ENCODE measurements around the gene PIAS1. TPM values are rescaled to one million over a fixed set of nuclear protein-coding genes. Genes with fewer than 3 reads are reported as not detected.

Gene PIAS1
- total RNA-seq, 1 experiment from 2014 or later, result 25.9 TPM

GRCh38 chr15:68103603-68104002 lies 49.5 kb downstream of the PIAS1 start:
- Histone ChIP-seq H3K27me3 (ENCODE audit: insufficient read depth, low read length) (no peaks in the 10 kb centered on the region), H2AFZ (ENCODE audit: low read depth, low read length, poor library complexity, severe bottlenecking) (no peak overlapping the region), H3K4me1 (ENCODE audit: control insufficient read depth in 1 of 2, insufficient read depth in 2 of 2, low read length in 2 of 2) (no peaks in the 10 kb centered on the region), H3K79me2 (ENCODE audit: insufficient read depth, low read length) (peaks cover 80% of the 10 kb centered on the region), H3K4me2 (ENCODE audit: low read length) (no peak overlapping the region), H3K4me3 (replicated peaks in 1 of 2; ENCODE audit: low read depth in 1 of 2, low read length in 2 of 2) (no peak overlapping the region), H3K36me3 (ENCODE audit: control insufficient read depth in 1 of 2, insufficient read depth in 2 of 2, low read length in 2 of 2) (0 out of 4 replicates have a peak, but pooled peaks cover 0 to 10% of the 10 kb centered on the region in 2 experiments), H4K20me1 (ENCODE audit: insufficient read depth) (no peaks in the 10 kb centered on the region), H3K27ac (ENCODE audit: low read depth, low read length) (no peak overlapping the region), H3K9ac (ENCODE audit: low read length) (no peak overlapping the region), H3K9me2 (ENCODE audit: insufficient read depth) (no peaks in the 10 kb centered on the region), H3K9me3 (ENCODE audit: control insufficient read depth in 1 of 2, insufficient read depth in 1 of 2, low read depth in 1 of 2, low read length in 2 of 2) (peaks cover 3% of the 10 kb centered on the region in 2 experiments; a peak in 1 of 4 replicates)
- DNase-seq (ENCODE audit: low read depth, low spot score) (no peak), ATAC-seq (no peak)
- ChIA-PET RAD21 (ENCODE audit: low non-redundant PET in 1 of 2, low total read pairs in 2 of 2, uncharacterized antibody in 2 of 2, unreplicated experiment in 2 of 2) (no interaction called here), POLR2A (no interaction called here), CTCF (no interaction called here)
- BruUV-seq (replicated peaks), result no TSS peak
- intact Hi-C loops (cut with micrococcal nuclease), result no loop called here
- TF ChIP-seq EZH2 (IDR thresholded peaks at IDR 0.05) (no peak), ZNF274 (IDR thresholded peaks at IDR 0.05; ENCODE audit: low read depth, low read length) (no peak), CEBPB (IDR thresholded peaks at IDR 0.05; ENCODE audit: low read depth) (no peak), TCF7L2 (IDR thresholded peaks at IDR 0.05; ENCODE audit: borderline replicate concordance, extremely low read depth, insufficient read depth, insufficient read length) (no peak), POLR2A (IDR thresholded peaks at IDR 0.05; ENCODE audit: borderline replicate concordance, extremely low read depth, insufficient read depth, insufficient read length) (no peak), SIN3A (IDR thresholded peaks at IDR 0.05; ENCODE audit: low read depth) (no peak), FOSL1 (IDR thresholded peaks at IDR 0.05; ENCODE audit: low read depth) (no peak), MAX (IDR thresholded peaks at IDR 0.05) (no peak), RAD21 (IDR thresholded peaks at IDR 0.05; ENCODE audit: low read depth) (no peak), SRF (IDR thresholded peaks at IDR 0.05; ENCODE audit: low read depth) (no peak), EGR1 (IDR thresholded peaks at IDR 0.05; ENCODE audit: low read depth) (no peak), EZH2phosphoT487 (IDR thresholded peaks at IDR 0.05; ENCODE audit: borderline replicate concordance) (no peak), ELF1 (IDR thresholded peaks at IDR 0.05; ENCODE audit: borderline replicate concordance, low read depth) (no peak), YY1 (IDR thresholded peaks at IDR 0.05; ENCODE audit: extremely low read depth, insufficient replicate concordance, low read depth, low read length) (no peak)
- TF ChIP-seq, protein P1, sequence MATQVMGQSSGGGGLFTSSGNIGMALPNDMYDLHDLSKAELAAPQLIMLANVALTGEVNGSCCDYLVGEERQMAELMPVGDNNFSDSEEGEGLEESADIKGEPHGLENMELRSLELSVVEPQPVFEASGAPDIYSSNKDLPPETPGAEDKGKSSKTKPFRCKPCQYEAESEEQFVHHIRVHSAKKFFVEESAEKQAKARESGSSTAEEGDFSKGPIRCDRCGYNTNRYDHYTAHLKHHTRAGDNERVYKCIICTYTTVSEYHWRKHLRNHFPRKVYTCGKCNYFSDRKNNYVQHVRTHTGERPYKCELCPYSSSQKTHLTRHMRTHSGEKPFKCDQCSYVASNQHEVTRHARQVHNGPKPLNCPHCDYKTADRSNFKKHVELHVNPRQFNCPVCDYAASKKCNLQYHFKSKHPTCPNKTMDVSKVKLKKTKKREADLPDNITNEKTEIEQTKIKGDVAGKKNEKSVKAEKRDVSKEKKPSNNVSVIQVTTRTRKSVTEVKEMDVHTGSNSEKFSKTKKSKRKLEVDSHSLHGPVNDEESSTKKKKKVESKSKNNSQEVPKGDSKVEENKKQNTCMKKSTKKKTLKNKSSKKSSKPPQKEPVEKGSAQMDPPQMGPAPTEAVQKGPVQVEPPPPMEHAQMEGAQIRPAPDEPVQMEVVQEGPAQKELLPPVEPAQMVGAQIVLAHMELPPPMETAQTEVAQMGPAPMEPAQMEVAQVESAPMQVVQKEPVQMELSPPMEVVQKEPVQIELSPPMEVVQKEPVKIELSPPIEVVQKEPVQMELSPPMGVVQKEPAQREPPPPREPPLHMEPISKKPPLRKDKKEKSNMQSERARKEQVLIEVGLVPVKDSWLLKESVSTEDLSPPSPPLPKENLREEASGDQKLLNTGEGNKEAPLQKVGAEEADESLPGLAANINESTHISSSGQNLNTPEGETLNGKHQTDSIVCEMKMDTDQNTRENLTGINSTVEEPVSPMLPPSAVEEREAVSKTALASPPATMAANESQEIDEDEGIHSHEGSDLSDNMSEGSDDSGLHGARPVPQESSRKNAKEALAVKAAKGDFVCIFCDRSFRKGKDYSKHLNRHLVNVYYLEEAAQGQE (IDR thresholded peaks at IDR 0.05; ENCODE audit: low read depth), result no peak

Data from HCT116 (cell line).